Epithelial cell of esophagus (primary cell): ENCODE data around the gene RBM33.
"Not testable (repeated sequence)": the region's sequence is repeated elsewhere in the genome, so short reads cannot be mapped to it uniquely, and the experiment has no call there.

Source experiments
- DNase-seq: peaks from one replicate; pipeline ENCODE4 v3.0.0; 2010; ENCODE audit warnings: low read depth
- H3K4me3 ChIP-seq: 2 replicates; pipeline ENCODE4 v1.5.1; 2011; ENCODE audit warnings: mild to moderate bottlenecking, low read length, control low read depth
- CTCF ChIP-seq: IDR thresholded peaks from 2 replicates; pipeline ENCODE4 v1.5.1; 2011; ENCODE audit warnings: low read depth, mild to moderate bottlenecking, low read length, control low read depth, inconsistent platforms; ENCODE audit not compliant: insufficient read depth; ENCODE audit errors: missing control alignments

Gene RBM33

GRCh38 chr7:155681663-155682062 is 37.2 kb downstream of the RBM33 start:
- TF ChIP-seq CTCF = no peak
- H3K4me3 ChIP-seq = no peak overlapping the region
- no peak for DNase-seq

- no peak for TF ChIP-seq CTCF
- no peak overlapping the region for H3K4me3 ChIP-seq
- DNase-seq = no peak
Observed at GRCh38 chr7:155682484-155682883, 38.0 kb downstream of the RBM33 start.

GRCh38 chr7:155683098-155683497 is 38.6 kb downstream of the RBM33 start:
- no peak for TF ChIP-seq CTCF
- no peak overlapping the region for H3K4me3 ChIP-seq
- no peak for DNase-seq

- no peak for TF ChIP-seq CTCF
- no peak overlapping the region for H3K4me3 ChIP-seq
- no peak for DNase-seq
Observed at GRCh38 chr7:155683714-155684113, 39.3 kb downstream of the RBM33 start.

GRCh38 chr7:155684543-155684942 is 40.1 kb downstream of the RBM33 start:
- H3K4me3 ChIP-seq = no peak overlapping the region
- no peak for TF ChIP-seq CTCF
- no peak for DNase-seq

- no peak for TF ChIP-seq CTCF
- H3K4me3 ChIP-seq = no peak overlapping the region
- no peak for DNase-seq
Observed at GRCh38 chr7:155685070-155685790, 40.8 kb downstream of the RBM33 start.

GRCh38 chr7:155685791-155686160 is 41.3 kb downstream of the RBM33 start:
- no peak for DNase-seq
- no peak for TF ChIP-seq CTCF
- no peak overlapping the region for H3K4me3 ChIP-seq

GRCh38 chr7:155686620-155687324 is 42.3 kb downstream of the RBM33 start:
- DNase-seq, H3K4me3 ChIP-seq: not testable (repeated sequence)

GRCh38 chr7:155688237-155688636 is 43.8 kb downstream of the RBM33 start:
- not testable (repeated sequence) for DNase-seq, H3K4me3 ChIP-seq

- H3K4me3 ChIP-seq, DNase-seq: not testable (repeated sequence)
Observed at GRCh38 chr7:155690655-155691054, 46.2 kb downstream of the RBM33 start.
